ENCODE measurements around the gene PTPRH. TPM values are rescaled to one million over a fixed set of nuclear protein-coding genes. Genes with fewer than 3 reads are reported as not detected.

Gene PTPRH
- total and polyA plus RNA-seq, 9 of the 15 experiments (the other 6 are each of a cell fraction or from before 2014, with no cell fraction given) = 0.87 to 34.3 (median 22.7) TPM

DNA sequence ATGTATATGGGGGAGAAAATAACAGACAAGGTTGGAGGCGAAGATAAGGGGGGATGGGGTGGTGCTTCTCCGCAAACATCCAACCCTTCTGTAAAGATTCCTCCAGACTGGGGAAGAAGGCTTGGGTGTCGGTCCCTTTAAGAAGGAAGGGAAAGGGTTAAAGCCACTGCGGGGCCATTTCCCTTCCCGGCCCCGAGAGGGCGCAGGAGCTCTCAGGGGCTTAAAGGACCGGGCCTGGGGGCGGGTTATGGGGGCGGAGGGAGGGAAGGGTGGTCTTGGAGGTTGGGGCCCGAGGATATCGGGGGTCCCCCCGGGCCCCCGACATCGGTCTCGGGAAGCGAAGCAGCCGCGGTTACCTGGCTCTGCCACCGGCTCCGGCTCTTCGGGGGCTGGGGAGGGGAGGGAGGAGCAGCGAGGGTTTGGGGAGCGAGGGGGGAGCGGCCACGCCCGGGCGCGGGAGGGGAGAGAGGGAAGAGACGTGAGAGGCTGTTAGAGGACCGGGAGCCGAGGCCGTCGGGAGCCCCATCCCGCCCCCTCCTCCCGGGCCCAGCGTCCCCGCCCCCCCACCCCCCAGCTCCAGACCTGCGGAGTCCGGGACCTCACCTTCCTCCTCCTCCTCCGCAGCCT is 63.1 kb downstream of the PTPRH start (continued):
- TF ChIP-seq, protein P1, sequence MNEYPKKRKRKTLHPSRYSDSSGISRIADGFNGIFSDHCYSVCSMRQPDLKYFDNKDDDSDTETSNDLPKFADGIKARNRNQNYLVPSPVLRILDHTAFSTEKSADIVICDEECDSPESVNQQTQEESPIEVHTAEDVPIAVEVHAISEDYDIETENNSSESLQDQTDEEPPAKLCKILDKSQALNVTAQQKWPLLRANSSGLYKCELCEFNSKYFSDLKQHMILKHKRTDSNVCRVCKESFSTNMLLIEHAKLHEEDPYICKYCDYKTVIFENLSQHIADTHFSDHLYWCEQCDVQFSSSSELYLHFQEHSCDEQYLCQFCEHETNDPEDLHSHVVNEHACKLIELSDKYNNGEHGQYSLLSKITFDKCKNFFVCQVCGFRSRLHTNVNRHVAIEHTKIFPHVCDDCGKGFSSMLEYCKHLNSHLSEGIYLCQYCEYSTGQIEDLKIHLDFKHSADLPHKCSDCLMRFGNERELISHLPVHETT (CRISPR knock-in tag; conservative IDR thresholded peaks at IDR 0.05 in 1 of 2, IDR thresholded peaks at IDR 0.05 in 1 of 2) = peak in 1 of 2 experiments; percentile 49; a peak in 1 of 4 replicates
- TF ChIP-seq CBFB (CRISPR knock-in tag; IDR thresholded peaks at IDR 0.05) (no peak), RB1 (IDR thresholded peaks at IDR 0.05; ENCODE audit: low read depth) (peak; percentile 59), CXXC5 (CRISPR knock-in tag; IDR thresholded peaks at IDR 0.05) (peak; percentile 42; the same call in 1 of the 2 replicates), ZNF584 (CRISPR knock-in tag; IDR thresholded peaks at IDR 0.05; ENCODE audit: low read depth) (no peak), ZNF561 (CRISPR knock-in tag; conservative IDR thresholded peaks at IDR 0.05) (no peak), ZNF263 (CRISPR knock-in tag; IDR thresholded peaks at IDR 0.05; ENCODE audit: borderline replicate concordance) (peak; percentile 87), HCFC1 (IDR thresholded peaks at IDR 0.05; ENCODE audit: low read depth, low read length) (peak; percentile 57)
- TF ChIP-seq, protein P2, sequence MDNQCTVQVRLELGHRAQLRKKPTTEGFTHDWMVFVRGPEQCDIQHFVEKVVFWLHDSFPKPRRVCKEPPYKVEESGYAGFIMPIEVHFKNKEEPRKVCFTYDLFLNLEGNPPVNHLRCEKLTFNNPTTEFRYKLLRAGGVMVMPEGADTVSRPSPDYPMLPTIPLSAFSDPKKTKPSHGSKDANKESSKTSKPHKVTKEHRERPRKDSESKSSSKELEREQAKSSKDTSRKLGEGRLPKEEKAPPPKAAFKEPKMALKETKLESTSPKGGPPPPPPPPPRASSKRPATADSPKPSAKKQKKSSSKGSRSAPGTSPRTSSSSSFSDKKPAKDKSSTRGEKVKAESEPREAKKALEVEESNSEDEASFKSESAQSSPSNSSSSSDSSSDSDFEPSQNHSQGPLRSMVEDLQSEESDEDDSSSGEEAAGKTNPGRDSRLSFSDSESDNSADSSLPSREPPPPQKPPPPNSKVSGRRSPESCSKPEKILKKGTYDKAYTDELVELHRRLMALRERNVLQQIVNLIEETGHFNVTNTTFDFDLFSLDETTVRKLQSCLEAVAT (IDR thresholded peaks at IDR 0.05) = peak in 1 of 2 experiments; percentile 39; a peak in 1 of 4 replicates
- TF ChIP-seq, protein P3, sequence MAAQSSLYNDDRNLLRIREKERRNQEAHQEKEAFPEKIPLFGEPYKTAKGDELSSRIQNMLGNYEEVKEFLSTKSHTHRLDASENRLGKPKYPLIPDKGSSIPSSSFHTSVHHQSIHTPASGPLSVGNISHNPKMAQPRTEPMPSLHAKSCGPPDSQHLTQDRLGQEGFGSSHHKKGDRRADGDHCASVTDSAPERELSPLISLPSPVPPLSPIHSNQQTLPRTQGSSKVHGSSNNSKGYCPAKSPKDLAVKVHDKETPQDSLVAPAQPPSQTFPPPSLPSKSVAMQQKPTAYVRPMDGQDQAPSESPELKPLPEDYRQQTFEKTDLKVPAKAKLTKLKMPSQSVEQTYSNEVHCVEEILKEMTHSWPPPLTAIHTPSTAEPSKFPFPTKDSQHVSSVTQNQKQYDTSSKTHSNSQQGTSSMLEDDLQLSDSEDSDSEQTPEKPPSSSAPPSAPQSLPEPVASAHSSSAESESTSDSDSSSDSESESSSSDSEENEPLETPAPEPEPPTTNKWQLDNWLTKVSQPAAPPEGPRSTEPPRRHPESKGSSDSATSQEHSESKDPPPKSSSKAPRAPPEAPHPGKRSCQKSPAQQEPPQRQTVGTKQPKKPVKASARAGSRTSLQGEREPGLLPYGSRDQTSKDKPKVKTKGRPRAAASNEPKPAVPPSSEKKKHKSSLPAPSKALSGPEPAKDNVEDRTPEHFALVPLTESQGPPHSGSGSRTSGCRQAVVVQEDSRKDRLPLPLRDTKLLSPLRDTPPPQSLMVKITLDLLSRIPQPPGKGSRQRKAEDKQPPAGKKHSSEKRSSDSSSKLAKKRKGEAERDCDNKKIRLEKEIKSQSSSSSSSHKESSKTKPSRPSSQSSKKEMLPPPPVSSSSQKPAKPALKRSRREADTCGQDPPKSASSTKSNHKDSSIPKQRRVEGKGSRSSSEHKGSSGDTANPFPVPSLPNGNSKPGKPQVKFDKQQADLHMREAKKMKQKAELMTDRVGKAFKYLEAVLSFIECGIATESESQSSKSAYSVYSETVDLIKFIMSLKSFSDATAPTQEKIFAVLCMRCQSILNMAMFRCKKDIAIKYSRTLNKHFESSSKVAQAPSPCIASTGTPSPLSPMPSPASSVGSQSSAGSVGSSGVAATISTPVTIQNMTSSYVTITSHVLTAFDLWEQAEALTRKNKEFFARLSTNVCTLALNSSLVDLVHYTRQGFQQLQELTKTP (IDR thresholded peaks at IDR 0.05; ENCODE audit: low read depth in 1 of 2, partially characterized antibody in 2 of 2) = peak in 1 of 2 experiments; percentile 15
- TF ChIP-seq, protein P4, sequence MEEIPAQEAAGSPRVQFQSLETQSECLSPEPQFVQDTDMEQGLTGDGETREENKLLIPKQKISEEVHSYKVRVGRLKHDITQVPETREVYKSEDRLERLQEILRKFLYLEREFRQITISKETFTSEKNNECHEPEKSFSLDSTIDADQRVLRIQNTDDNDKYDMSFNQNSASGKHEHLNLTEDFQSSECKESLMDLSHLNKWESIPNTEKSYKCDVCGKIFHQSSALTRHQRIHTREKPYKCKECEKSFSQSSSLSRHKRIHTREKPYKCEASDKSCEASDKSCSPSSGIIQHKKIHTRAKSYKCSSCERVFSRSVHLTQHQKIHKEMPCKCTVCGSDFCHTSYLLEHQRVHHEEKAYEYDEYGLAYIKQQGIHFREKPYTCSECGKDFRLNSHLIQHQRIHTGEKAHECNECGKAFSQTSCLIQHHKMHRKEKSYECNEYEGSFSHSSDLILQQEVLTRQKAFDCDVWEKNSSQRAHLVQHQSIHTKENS (CRISPR knock-in tag; IDR thresholded peaks at IDR 0.05) = no peak

Measured in K562 (cell line).